GM18499 (cell line): Measurements from ENCODE around the gene RCSD1.

Source experiments
- ATAC-seq: cut with Tn5 transposase; IDR thresholded peaks from one replicate; pipeline ENCODE4 v1.9.1; 2021; ENCODE audit warnings: moderate number of reproducible peaks; ENCODE audit not compliant: insufficient read depth, unreplicated experiment

The RCSD1 gene

GRCh38 chr1:167681024-167681423 is 51.0 kb downstream of the RCSD1 start:
- ATAC-seq = no peak

DNA sequence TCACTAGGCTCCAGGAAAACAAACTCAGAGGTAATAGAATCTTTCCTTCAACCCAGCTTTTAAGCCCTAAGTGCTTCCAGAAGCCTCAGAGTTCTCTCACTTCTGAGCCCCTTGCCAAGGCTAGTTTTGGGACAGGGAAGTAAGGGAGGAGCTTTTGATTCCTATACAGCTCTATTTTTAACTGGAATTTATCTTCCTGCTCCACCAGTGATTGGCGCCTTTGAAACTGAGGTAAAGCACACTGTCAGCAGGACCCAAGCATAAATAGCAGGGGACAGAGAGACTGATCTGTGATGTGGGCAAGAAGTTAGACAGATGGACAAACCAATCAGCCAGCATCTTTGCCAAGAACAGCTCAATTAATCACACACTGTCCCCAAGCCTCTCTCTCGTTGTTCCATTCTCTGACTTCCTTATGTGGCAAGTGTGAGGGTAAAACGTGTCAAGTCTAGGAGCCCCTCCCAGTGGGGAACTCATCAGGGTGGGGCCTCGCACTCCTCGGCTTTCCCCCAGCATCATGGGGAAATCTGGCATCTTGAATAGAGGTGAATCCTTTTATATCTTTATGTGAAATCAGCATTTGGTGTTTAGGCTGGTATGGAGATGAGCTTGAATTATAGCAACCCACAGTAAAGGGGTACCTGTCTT is 51.5 kb downstream of the RCSD1 start:
- ATAC-seq = no peak

- ATAC-seq = no peak
Measured at GRCh38 chr1:167683226-167683625, 53.2 kb downstream of the RCSD1 start.

DNA sequence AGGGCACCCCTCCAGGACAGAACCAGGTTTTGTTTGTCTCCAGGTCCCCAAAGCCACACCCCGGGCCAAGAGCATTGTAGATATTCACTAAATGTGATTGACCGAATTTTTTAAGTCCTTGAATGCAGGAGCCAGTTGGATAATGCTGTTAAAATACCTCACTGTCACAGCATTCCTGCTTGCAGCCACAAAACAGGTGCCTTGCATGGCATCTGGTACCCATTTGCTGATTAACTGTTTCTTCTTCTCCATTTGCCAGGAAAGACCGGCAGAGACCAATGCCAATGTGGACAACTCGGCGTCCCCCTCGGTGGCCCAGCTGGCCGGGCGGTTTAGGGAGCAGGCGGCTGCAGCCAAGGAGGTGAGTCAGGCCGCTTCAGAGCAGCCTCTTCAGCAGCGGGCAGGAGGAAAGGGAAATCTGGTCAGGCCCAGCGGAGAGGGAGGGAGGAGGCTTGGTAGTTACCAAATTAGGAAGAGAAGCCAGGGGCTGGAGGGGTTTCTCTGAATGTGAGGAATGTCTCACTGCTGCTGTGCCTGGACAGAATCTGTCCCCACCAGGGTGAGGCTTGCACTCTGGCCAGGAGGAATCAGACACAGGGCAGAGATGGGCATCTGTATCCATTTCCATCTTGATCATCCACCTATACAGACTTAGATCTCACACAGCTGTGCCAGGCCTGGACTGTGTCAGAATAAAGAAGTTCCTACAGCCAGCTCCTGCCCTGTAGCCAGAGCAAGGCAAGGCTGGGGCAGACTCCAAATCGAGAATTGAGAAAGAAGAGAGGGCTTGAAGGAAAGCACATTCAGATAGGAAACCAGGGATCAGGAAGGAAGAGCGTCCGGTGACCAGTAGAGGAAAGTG is 53.8 kb downstream of the RCSD1 start:
- no peak for ATAC-seq

DNA sequence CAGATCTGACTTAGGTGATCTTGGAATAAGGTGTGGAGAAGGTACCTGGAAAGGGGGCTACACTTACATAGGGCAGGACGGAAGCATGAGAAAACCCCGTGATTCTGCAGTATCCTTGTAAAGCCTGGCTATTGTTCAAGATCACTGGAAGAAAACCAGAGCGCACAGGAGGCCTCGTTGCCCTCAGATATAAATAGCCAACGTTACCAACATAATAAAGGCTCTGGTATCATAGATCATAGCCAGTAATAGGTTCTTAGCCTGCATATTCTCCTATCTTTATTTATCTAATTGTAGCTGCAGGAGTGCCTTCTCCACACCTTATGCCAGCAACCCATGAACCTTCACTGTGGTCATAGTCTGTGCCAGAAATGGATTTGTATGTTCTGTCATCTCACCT is 55.8 kb downstream of the RCSD1 start:
- no peak for ATAC-seq

DNA sequence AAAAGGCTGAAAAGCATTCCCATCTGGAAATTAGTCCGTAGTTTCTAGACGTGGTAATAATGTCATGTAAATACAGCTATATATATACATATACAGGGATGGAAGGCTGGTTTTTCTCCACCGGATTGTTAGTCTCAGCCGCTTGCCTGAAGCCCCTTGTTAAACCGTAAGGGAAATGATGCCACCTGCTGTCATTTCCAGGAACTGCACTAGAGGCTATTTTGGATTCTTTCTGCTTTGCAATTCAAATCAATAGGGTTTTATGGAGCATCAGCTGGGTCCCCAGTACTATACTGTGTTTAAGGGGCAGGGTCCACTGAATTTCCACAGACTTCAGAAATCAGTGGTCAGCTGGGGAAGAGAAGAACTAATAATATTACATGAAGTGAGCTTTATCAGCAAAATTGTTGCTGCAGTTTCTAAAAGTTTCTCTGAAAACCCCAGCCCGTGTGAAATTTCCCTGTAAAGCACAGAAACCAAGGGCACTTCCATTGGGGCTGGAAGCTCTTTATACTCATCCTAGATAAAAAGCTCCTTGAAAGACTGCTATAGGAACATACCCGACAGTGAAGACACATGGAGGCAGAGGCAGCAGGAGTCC is 58.0 kb downstream of the RCSD1 start:
- ATAC-seq = no peak

GRCh38 chr1:167689567-167689920 is 59.5 kb downstream of the RCSD1 start:
- no peak for ATAC-seq

- no peak for ATAC-seq
Measured at GRCh38 chr1:167690053-167690452, 60.0 kb downstream of the RCSD1 start.

DNA sequence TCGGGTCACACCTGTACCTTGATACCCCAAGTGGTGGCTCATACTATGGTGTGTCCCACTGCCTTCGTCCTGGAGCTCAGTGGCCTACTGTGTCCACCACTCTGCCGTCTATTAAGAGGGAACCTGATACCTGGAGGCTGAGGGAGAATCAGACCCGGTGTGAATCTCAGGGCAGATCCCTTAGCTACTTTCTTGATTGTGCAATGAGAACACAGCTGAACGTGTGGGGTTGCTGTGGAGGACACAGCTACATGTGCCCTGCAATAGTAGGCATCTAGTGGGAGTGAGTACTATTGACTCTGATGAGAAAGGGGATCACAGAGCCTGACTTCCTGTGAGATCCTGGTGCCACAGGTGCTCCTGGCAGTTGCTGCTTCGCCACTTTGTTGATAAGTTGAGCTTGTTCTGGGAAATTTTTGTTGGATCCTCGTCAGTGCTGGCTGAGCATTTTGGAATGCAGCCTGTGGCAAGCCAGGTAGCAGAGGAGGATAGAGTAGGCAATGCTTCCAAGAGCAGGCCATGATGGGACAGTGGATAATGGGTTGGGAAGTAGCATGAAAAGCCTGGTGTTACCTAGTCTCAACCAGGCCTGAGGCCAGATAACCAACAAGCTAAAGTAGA is 63.5 kb downstream of the RCSD1 start:
- ATAC-seq = no peak

DNA sequence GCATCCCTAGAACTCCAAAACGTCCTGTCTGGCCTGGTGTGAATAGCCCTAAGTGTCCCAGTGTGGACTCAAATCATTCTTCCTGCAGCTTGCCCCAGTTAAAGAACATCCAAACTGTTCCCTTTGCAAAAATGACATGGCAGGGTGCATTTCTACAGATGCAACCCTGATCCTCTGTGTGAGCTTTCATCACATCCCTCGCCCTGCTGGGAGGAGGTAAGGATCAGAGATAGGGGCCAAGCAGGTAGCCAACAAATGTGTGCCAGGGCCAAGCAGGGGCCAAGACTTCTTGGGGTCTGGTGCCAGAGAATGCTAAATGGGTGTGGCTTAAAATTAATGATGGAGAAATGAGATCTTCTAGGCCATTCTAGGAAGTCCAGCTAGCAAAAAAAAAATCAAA is 64.7 kb downstream of the RCSD1 start:
- ATAC-seq = no peak

DNA sequence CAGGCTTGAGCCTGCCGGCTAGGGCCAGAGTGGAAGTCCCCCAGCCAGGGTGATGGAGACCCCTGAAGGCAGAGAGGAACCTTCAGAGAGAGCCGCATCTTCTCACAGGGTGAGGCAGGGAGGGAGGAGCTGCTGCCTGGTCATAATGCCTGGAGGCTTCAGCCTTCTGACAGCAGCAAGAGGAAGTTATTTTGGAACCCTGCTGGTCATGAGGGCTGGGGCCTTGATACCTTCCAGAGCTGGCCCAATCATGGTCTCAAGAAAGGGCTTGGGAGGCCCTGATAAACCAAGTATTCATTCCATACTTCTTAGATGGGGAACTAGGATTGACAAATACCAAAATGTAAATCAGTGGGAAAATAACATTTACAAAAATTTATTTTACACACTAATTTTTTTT is 65.1 kb downstream of the RCSD1 start:
- ATAC-seq = no peak

- ATAC-seq = no peak
Measured at GRCh38 chr1:167695756-167696561, 65.9 kb downstream of the RCSD1 start.

DNA sequence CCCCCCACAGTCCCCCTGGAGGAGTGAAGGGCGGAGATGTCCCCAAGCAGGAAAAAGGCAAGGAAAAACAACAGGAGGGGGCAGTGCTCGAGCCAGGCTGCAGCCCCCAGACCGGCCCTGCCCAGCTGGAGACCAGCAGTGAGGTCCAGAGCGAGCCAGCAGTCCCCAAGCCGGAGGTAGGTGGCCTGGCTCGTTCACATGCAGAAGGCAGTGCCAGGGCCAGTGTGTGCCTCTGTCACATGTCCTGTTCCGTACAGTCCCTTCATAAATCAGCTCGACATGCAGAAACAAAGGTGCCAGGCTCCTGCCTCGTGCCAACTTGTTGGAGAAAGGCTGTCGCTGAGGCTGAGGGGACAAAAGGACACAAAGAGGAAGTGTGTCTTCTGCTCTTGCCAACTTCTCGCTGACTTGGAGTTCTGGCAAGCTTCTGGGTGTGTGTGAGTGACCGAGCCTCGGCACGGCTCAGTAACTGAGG is 67.7 kb downstream of the RCSD1 start:
- ATAC-seq = no peak

GRCh38 chr1:167698313-167698712 is 68.3 kb downstream of the RCSD1 start:
- no peak for ATAC-seq

- ATAC-seq = no peak
Measured at GRCh38 chr1:167701510-167701909, 71.5 kb downstream of the RCSD1 start.

GRCh38 chr1:167703557-167703956 is 73.5 kb downstream of the RCSD1 start:
- no peak for ATAC-seq

DNA sequence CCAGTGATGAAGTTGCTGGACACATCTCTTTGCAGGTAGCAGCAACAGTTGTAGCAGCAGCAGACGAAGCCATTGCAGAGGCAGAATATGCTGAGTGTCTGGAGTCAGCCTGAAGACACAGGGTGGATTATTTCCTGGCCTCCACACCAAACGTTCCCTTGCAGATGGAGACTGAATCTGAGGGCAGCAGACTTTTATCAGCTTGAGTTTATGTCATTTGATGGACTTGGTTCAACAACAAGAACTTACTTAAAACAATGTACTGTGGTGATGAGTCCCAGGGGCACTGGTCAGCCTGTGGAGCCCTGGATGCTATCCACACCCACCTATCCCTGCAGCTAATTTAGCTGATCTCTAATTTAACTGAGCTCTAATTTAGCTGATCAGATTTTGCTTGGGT is 74.7 kb downstream of the RCSD1 start:
- ATAC-seq = no peak

GRCh38 chr1:167705250-167705649 is 75.2 kb downstream of the RCSD1 start:
- ATAC-seq = no peak

DNA sequence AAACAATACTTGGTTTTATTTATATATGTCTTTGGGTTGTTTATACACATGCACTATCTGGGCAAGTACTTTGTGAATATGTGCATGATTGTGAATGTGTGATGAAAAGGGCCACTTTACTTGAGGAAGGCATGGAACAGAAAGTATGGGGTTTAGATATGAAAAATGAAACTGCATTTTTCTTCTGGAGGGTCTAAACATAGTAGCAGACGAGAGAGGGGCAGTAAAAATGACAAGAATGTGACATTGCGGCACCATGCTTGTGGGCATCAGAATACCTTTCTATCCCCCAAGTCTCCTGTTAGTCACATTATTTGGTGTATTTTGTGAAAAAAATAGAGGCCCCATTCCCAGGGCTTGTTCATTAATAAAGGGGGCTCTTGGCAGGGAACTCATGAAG is 76.3 kb downstream of the RCSD1 start:
- ATAC-seq = no peak
